Tibial artery (tissue), 4 donors: ENCODE data around the gene CACUL1.

Source experiments
- DNase-seq, 2 donors: peaks; one replicate each; pipeline ENCODE4 v3.0.0-alpha.2; 2019
- H3K27ac ChIP-seq, 2 donors: fragments of 200-600 bp; sonication (generic) in 1 of 2; 1 replicate in 1 of 2; 2 replicates in 1 of 2; pipeline ENCODE4 v1.5.1; 2018 to 2019; ENCODE audit warnings: mild to moderate bottlenecking in 1 of 2
- H3K27me3 ChIP-seq, 2 donors: fragments of 200-600 bp; sonication (generic) in 1 of 2; one replicate each; pipeline versions ENCODE4 v1.5.1 to v1.6.0; 2016 to 2019
- H3K36me3 ChIP-seq, 3 donors: fragments of 200-600 bp; sonication (generic) in 2 of 3; one replicate each; pipeline ENCODE4 v1.5.1; 2016 to 2019; ENCODE audit warnings: mild to moderate bottlenecking in 2 of 3
- H3K4me1 ChIP-seq, 4 donors: fragments of 200-600 bp; sonication (generic) in 2 of 4; 1 replicate in 3 of 4; 2 replicates in 1 of 4; pipeline ENCODE4 v1.5.1; 2016 to 2019
- H3K4me3 ChIP-seq, 2 donors: fragments of 200-600 bp; sonication (generic) in 1 of 2; 1 replicate in 1 of 2; 2 replicates in 1 of 2; pipeline ENCODE4 v1.5.1; 2018 to 2019; ENCODE audit warnings: mild to moderate bottlenecking in 2 of 2
- H3K9me3 ChIP-seq, 3 donors: fragments of 200-600 bp; sonication (generic) in 1 of 3; one replicate each; pipeline ENCODE4 v1.5.1; 2016 to 2019
- CTCF ChIP-seq, 2 experiments: fragments of 200-600 bp in 1 of 2; fragments of 450-650 bp in 1 of 2; IDR thresholded peaks; one replicate each; pipeline ENCODE4 v1.5.1; 2017 to 2019; ENCODE audit warnings: antibody characterized with exemption in 2 of 2, mild to moderate bottlenecking in 1 of 2, moderate library complexity in 1 of 2
- intact Hi-C: fragments of 100-400 bp; cut with DNase I; formaldehyde crosslinking; loops from one replicate; pipeline ENCODE4 v1.15.0; 2023; ENCODE audit warnings: low total_unique reads

The CACUL1 gene

GRCh38 chr10:118692872-118693271, 61.9 kb downstream of the CACUL1 start:
- no peak overlapping the region for H3K27ac ChIP-seq
- peaks cover 0 to 5% (median 2%) of the 10 kb centered on the region in 4 donors for H3K4me1 ChIP-seq
- H3K4me3 ChIP-seq, result no peak overlapping the region
- H3K9me3 ChIP-seq, result no peaks in the 10 kb centered on the region
- H3K36me3 ChIP-seq, result peaks cover 4 to 40% (median 9%) of the 10 kb centered on the region in 3 donors
- no peak for DNase-seq
- TF ChIP-seq CTCF (IDR thresholded peaks at IDR 0.05), result no peak
- intact Hi-C loops, result no loop called here
- no peaks in the 10 kb centered on the region for H3K27me3 ChIP-seq

DNA sequence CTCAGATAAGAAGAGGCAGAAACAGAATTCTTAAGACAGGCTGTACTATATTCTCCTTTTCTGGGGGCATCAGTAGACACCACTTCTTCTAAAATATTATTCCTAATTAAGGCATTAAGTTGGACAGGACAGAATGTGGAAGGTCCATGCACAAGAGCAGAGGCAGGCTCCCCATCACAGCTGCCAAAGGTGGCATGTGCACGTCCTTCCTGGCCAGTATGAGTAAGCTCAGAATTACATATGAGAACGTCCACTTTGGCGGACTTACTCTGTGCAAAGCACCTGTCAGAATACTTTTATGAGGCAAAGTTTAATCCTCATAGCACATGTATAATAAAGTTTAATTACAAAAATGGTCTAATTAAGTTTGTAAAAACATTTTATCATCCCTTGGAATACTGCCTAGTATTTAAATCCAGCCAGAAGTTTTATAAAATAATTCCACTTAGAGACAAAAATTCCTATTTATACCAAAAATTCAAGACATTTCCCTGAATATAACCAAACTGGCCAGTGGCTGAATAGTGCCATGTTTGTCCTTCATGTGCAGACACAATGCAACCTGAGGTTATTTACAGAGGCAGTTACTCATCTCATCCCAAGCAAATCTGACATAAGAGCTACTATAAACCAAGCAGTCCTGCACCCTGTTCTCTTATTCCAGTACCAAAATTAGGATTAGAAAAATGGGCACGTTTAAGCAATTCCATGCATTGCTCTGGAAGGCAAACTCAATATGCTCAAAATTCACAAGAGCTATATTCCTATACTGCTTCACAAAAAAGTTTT, 65.5 kb downstream of the CACUL1 start:
- H3K4me1 ChIP-seq, result peaks cover 0 to 5% (median 2%) of the 10 kb centered on the region in 4 donors
- no peaks in the 10 kb centered on the region for H3K9me3 ChIP-seq
- H3K27ac ChIP-seq, result no peak overlapping the region
- no peaks in the 10 kb centered on the region for H3K27me3 ChIP-seq
- peaks cover 28 to 63% (median 29%) of the 10 kb centered on the region in 3 donors for H3K36me3 ChIP-seq
- no peak for TF ChIP-seq CTCF (IDR thresholded peaks at IDR 0.05)
- no peak overlapping the region for H3K4me3 ChIP-seq
- no peak for DNase-seq
- intact Hi-C loops, result no loop called here

GRCh38 chr10:118687472-118687871, 67.3 kb downstream of the CACUL1 start:
- peaks cover 29 to 74% (median 30%) of the 10 kb centered on the region in 3 donors for H3K36me3 ChIP-seq
- no peaks in the 10 kb centered on the region for H3K4me1 ChIP-seq
- no peak for DNase-seq
- H3K9me3 ChIP-seq, result no peaks in the 10 kb centered on the region
- no peak overlapping the region for H3K4me3 ChIP-seq
- no peaks in the 10 kb centered on the region for H3K27me3 ChIP-seq
- no peak overlapping the region for H3K27ac ChIP-seq
- intact Hi-C loops, result no loop called here
- no peak for TF ChIP-seq CTCF (IDR thresholded peaks at IDR 0.05)

- no peaks in the 10 kb centered on the region for H3K27me3 ChIP-seq
- peaks cover 16 to 66% (median 44%) of the 10 kb centered on the region in 3 donors for H3K36me3 ChIP-seq
- intact Hi-C loops, result no loop called here
- DNase-seq, result no peak
- H3K9me3 ChIP-seq, result no peaks in the 10 kb centered on the region
- no peak overlapping the region for H3K4me3 ChIP-seq
- no peaks in the 10 kb centered on the region for H3K4me1 ChIP-seq
- H3K27ac ChIP-seq, result no peak overlapping the region
- no peak for TF ChIP-seq CTCF (IDR thresholded peaks at IDR 0.05)
Observed at GRCh38 chr10:118682533-118682932, 72.2 kb downstream of the CACUL1 start.

DNA sequence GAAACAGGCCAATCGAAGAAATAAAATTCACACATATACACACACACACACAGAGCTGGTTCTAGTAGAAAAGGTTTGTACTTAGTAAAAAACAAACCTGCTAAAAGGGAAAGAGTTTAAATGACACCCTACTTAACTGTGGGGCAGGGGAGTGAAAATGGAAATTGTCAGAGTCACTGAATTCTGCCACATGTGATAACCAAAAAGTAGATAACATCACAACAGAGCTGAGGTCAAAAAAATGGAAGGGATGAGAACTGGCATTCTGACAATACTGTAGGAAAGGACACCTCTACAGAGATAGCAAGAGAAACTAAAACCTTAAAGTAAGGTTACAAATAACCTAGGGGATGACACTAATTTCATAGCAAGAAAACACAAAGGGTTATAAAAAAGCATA, 74.6 kb downstream of the CACUL1 start:
- Histone ChIP-seq H3K36me3 (peaks cover 8 to 53% (median 29%) of the 10 kb centered on the region in 3 donors), H3K27ac (no peak overlapping the region), H3K4me3 (no peak overlapping the region), H3K9me3 (no peaks in the 10 kb centered on the region), H3K27me3 (no peaks in the 10 kb centered on the region), H3K4me1 (no peaks in the 10 kb centered on the region)
- intact Hi-C loops, result no loop called here
- TF ChIP-seq CTCF (IDR thresholded peaks at IDR 0.05), result no peak
- DNase-seq, result no peak
